ENCODE data around the gene CNEP1R1. TPM values are rescaled to one million over a fixed set of nuclear protein-coding genes. Genes with fewer than 3 reads are reported as not detected.

The CNEP1R1 gene
- total RNA-seq, 1 experiment from 2014 or later = 18.5 TPM

DNA sequence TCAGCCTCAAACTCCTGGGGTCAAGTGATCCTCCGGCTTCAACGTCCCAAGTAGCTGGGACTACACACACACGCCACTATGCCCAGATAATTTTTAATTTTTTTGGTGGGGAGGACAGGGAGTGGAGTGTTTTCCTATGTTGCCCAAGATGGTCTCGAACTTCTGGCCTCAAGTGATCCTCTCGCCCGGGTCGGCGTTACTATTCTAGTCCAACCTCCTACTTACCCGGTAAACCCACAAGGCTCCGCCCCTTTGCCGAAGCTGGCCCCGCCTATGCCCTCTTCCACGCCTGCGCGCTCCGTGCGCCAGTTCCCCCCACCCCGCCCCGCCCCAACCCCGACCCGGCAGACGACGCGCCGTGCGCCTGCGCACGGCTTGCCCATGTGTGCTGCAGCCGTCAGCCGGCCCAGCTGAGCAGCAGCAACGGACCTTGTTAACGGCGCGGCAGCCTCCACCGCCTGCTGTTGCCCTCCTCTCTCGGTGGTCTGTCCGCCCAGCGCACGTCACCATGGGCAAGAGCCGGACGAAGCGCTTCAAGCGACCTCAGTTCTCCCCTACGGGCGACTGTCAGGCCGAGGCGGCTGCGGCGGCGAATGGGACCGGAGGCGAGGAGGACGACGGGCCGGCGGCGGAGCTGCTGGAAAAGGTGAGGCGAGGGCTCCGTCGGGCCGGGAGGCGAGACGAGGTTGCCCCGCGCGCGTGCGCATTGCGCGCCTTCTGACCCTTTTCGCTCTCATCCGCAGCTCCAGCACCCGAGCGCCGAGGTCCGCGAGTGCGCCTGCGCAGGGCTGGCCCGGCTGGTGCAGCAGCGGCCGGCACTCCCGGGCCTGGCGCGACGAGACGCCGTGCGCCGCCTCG lies 40.8 kb downstream of the CNEP1R1 start, which contains the start of gene HEATR3:
Gene HEATR3, plus strand, starts transcription at position 347 of the 858 bp plus-strand sequence. Its CDS starts 162 bp downstream, at position 509.
- peak within 1 kb of the TSS; percentile 81 to 91 for H3K4me3 Mint-ChIP-seq
- Histone ChIP-seq H3K4me1 (ENCODE audit: insufficient read depth, low read length) (no peaks in the 10 kb centered on the region), H3K4ac (ENCODE audit: low read depth, low read length) (no peak within 1 kb of the TSS), H3K4me2 (ENCODE audit: insufficient read depth, insufficient read length, low read length) (peak within 1 kb of the TSS; percentile 91), H3K79me1 (ENCODE audit: insufficient read depth, low read depth, low read length, poor library complexity, severe bottlenecking) (peaks cover 9% of the 10 kb centered on the region), H3K27me3 (ENCODE audit: insufficient read depth, low read length) (no peaks in the 10 kb centered on the region), H3K56ac (ENCODE audit: insufficient read length, low read depth, low read length) (no peak within 1 kb of the TSS), H2BK15ac (ENCODE audit: low read depth, low read length) (no peak within 1 kb of the TSS), H2AFZ (ENCODE audit: low read length) (peak within 1 kb of the TSS; percentile 86), H4K20me1 (ENCODE audit: control insufficient read depth, insufficient read depth, insufficient read length) (no peaks in the 10 kb centered on the region), H4K5ac (ENCODE audit: insufficient read length, low read depth, low read length) (no peak within 1 kb of the TSS), H3K27ac (ENCODE audit: insufficient read length, low read depth, low read length) (no peak within 1 kb of the TSS), H3K18ac (ENCODE audit: insufficient read length, low read depth, low read length) (peak within 1 kb of the TSS; percentile 60), H2BK12ac (ENCODE audit: insufficient read length, low read depth, low read length) (no peak within 1 kb of the TSS), H3K14ac (ENCODE audit: insufficient read depth, low read length) (peak within 1 kb of the TSS; percentile 84), H3T11ph (ENCODE audit: low read length) (no peak within 1 kb of the TSS), H2BK120ac (ENCODE audit: low read depth, low read length, poor library complexity, severe bottlenecking) (no peak within 1 kb of the TSS), H3K79me2 (ENCODE audit: insufficient read depth, low read length) (0 out of 2 replicates have a peak, but pooled peaks cover 2% of the 10 kb centered on the region), H4K91ac (ENCODE audit: insufficient read length, low read depth, low read length) (no peak within 1 kb of the TSS), H4K8ac (replicated peaks; ENCODE audit: insufficient read length, low read depth, low read length) (no peak within 1 kb of the TSS), H3K9ac (ENCODE audit: extremely low read depth, insufficient read length, low read length) (peak within 1 kb of the TSS; percentile 56), H3K23ac (ENCODE audit: insufficient read length, low read depth, low read length) (no peak within 1 kb of the TSS), H3K23me2 (ENCODE audit: insufficient read length, low read depth, low read length, poor library complexity, severe bottlenecking) (peaks cover 10% of the 10 kb centered on the region), H2BK20ac (ENCODE audit: low read depth, low read length, poor library complexity, severe bottlenecking) (no peak within 1 kb of the TSS), H3K9me3 (ENCODE audit: control insufficient read depth, low read depth, low read length) (no peaks in the 10 kb centered on the region), H2BK5ac (ENCODE audit: insufficient read length, low read length) (no peak within 1 kb of the TSS), H2AK5ac (ENCODE audit: insufficient read length, low read length) (no peak within 1 kb of the TSS)
- TF ChIP-seq, protein P1, sequence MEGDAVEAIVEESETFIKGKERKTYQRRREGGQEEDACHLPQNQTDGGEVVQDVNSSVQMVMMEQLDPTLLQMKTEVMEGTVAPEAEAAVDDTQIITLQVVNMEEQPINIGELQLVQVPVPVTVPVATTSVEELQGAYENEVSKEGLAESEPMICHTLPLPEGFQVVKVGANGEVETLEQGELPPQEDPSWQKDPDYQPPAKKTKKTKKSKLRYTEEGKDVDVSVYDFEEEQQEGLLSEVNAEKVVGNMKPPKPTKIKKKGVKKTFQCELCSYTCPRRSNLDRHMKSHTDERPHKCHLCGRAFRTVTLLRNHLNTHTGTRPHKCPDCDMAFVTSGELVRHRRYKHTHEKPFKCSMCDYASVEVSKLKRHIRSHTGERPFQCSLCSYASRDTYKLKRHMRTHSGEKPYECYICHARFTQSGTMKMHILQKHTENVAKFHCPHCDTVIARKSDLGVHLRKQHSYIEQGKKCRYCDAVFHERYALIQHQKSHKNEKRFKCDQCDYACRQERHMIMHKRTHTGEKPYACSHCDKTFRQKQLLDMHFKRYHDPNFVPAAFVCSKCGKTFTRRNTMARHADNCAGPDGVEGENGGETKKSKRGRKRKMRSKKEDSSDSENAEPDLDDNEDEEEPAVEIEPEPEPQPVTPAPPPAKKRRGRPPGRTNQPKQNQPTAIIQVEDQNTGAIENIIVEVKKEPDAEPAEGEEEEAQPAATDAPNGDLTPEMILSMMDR (conservative IDR thresholded peaks at IDR 0.05) = no peak
- peak within 1 kb of the TSS; percentile 89 to 96 (median 95) for H3K27ac Mint-ChIP-seq
- no CpG with 5 or more reads among the region's 91 CpGs for WGBS (ENCODE audit: extremely low coverage, insufficient read length, low lambda C conversion rate)
- peaks cover 3 to 19% (median 16%) of the 10 kb centered on the region in 3 experiments; a peak in 5 of 7 replicates for H3K36me3 Mint-ChIP-seq (ENCODE audit: insufficient read depth in 1 of 3, low read depth in 3 of 3)
- H3K27me3 Mint-ChIP-seq (ENCODE audit: low read depth) = no peaks in the 10 kb centered on the region; the same call in 1 of the 2 replicates
- H3K4me1 Mint-ChIP-seq = peaks cover 18 to 24% of the 10 kb centered on the region in 2 experiments
- no peaks in the 10 kb centered on the region; a peak in 2 of 5 replicates for H3K9me3 Mint-ChIP-seq
- peak; percentile 95 for DNase-seq

All from H9 (cell line).